Common myeloid progenitor, CD34-positive (primary cell): ENCODE results near the gene SNX4.

Experiments used
- CTCF ChIA-PET: fragments of 350-600 bp; sonication (Branson Sonifier 250); formaldehyde crosslinking; loops from one replicate; lab custom pipeline; 2021; ENCODE audit warnings: antibody characterized with exemption; lab: Charles Lee
- POLR2A ChIA-PET: fragments of 350-600 bp; sonication (Branson Sonifier 250); formaldehyde crosslinking; loops from one replicate; lab custom pipeline; 2021; ENCODE audit warnings: antibody characterized with exemption; lab: Charles Lee
- DNase-seq, 3 donors: peaks; one replicate each; pipeline versions ENCODE4 v3.0.0 to v3.0.0-alpha.2; 2013
- H3K27ac ChIP-seq, 2 experiments: 1 replicate in 1 of 2; 2 replicates in 1 of 2; pipeline ENCODE4 v1.7.0; 2013; ENCODE audit warnings: inconsistent platforms in 2 of 2, low read length in 2 of 2, mild to moderate bottlenecking in 2 of 2, low read depth in 1 of 2, moderate library complexity in 1 of 2; ENCODE audit not compliant: severe bottlenecking in 2 of 2, insufficient read depth in 1 of 2, poor library complexity in 1 of 2
- H3K27me3 ChIP-seq, 5 experiments: replicated peaks in 2 of 5; 1 replicate in 3 of 5; 2 replicates in 2 of 5; pipeline versions ENCODE4 v1.6.1 to v1.7.0; 2013; ENCODE audit warnings: low read length in 4 of 5, mild to moderate bottlenecking in 2 of 5, moderate library complexity in 2 of 5, inconsistent platforms in 1 of 5; ENCODE audit not compliant: insufficient read depth in 5 of 5, control insufficient read depth in 4 of 5
- H3K36me3 ChIP-seq, 4 experiments: 1 replicate in 2 of 4; 2 replicates in 2 of 4; pipeline versions ENCODE4 v1.6.1 to v1.7.0; 2013; ENCODE audit warnings: low read length in 3 of 4, control low read depth in 1 of 4, mild to moderate bottlenecking in 1 of 4; ENCODE audit not compliant: control insufficient read depth in 4 of 4, insufficient read depth in 4 of 4
- H3K4me1 ChIP-seq, 4 experiments: 1 replicate in 3 of 4; 2 replicates in 1 of 4; pipeline versions ENCODE4 v1.6.1 to v1.7.1; 2013; ENCODE audit warnings: low read length in 3 of 4, mild to moderate bottlenecking in 3 of 4, control low read depth in 1 of 4, inconsistent platforms in 1 of 4, moderate library complexity in 1 of 4; ENCODE audit not compliant: control insufficient read depth in 4 of 4, insufficient read depth in 4 of 4; ENCODE audit errors: control extremely low read depth in 1 of 4
- H3K4me3 ChIP-seq, 7 experiments: 1 replicate in 4 of 7; 2 replicates in 3 of 7; pipeline versions ENCODE4 v1.5.1 to v1.7.0; 2013; ENCODE audit warnings: mild to moderate bottlenecking in 7 of 7, low read length in 6 of 7, moderate library complexity in 6 of 7, inconsistent platforms in 2 of 7, low read depth in 2 of 7, control low read depth in 1 of 7; ENCODE audit not compliant: insufficient read depth in 4 of 7, control insufficient read depth in 1 of 7; ENCODE audit errors: extremely low read depth in 1 of 7
- H3K9me3 ChIP-seq, 5 experiments: 1 replicate in 4 of 5; 2 replicates in 1 of 5; pipeline versions ENCODE4 v1.6.1 to v1.7.1; 2013; ENCODE audit warnings: low read length in 4 of 5, mild to moderate bottlenecking in 2 of 5, inconsistent platforms in 1 of 5, low read depth in 1 of 5, moderate library complexity in 1 of 5; ENCODE audit not compliant: control insufficient read depth in 4 of 5, insufficient read depth in 2 of 5; ENCODE audit errors: control extremely low read depth in 1 of 5
- WGBS: methylation state at CpG from one replicate; pipeline ENCODE4 v1.1.5; 2013; ENCODE audit not compliant: insufficient coverage; 5-methylcytosine and 5-hydroxymethylcytosine counted together

The SNX4 gene

GRCh38 chr3:125470671-125471070 is 49.3 kb downstream of the SNX4 start:
- Histone ChIP-seq H3K9me3 (peaks cover 0 to 3% (median 0%) of the 10 kb centered on the region in 5 experiments), H3K4me1 (no peaks in the 10 kb centered on the region), H3K4me3 (no peak overlapping the region), H3K27ac (no peak overlapping the region), H3K27me3 (no peaks in the 10 kb centered on the region), H3K36me3 (peaks cover 15 to 60% (median 31%) of the 10 kb centered on the region in 4 experiments)
- DNase-seq: no peak
- no CpG with 5 or more reads among the region's 1 CpG for WGBS
- ChIA-PET POLR2A (no interaction called here), CTCF (interaction anchor here (1.2 to 2.5 kb wide), 2 partner anchors 11 to 116 kb away, joined by 3 to 7 read pairs; no protein-coding TSS in a partner anchor)

GRCh38 chr3:125462722-125463299 is 57.2 kb downstream of the SNX4 start:
- Histone ChIP-seq H3K36me3 (peaks cover 10 to 51% (median 24%) of the 10 kb centered on the region in 4 experiments), H3K27me3 (no peaks in the 10 kb centered on the region)
- CTCF ChIA-PET: interaction anchor here (0.7 to 2.3 kb wide), 2 partner anchors 23 to 468 kb away, joined by 3 to 5 read pairs; no protein-coding TSS in a partner anchor

GRCh38 chr3:125461896-125462295 is 58.1 kb downstream of the SNX4 start:
- Histone ChIP-seq H3K27me3 (no peaks in the 10 kb centered on the region), H3K9me3 (no peaks in the 10 kb centered on the region), H3K4me1 (no peaks in the 10 kb centered on the region), H3K27ac (no peak overlapping the region), H3K36me3 (peaks cover 4 to 47% (median 23%) of the 10 kb centered on the region in 4 experiments), H3K4me3 (no peak overlapping the region)
- POLR2A ChIA-PET: no interaction called here
- CTCF ChIA-PET: interaction anchor here (2.3 kb wide), 1 partner anchor 22 kb away, joined by 5 read pairs; no protein-coding TSS in a partner anchor
- DNase-seq: no peak
- WGBS: 100% methylated on average over 5 of the region's 6 CpGs

More at GRCh38 chr3:125462722-125463299, 57.2 kb downstream of the SNX4 start:
- H3K4me1 ChIP-seq: no peaks in the 10 kb centered on the region
- no peak overlapping the region for H3K27ac ChIP-seq
- peaks cover 0 to under 1% (median 0%) of the 10 kb centered on the region in 5 experiments for H3K9me3 ChIP-seq
- POLR2A ChIA-PET: interaction anchor here (0.6 kb wide), 1 partner anchor 38 kb away, joined by 3 read pairs; no protein-coding TSS in a partner anchor
- 93% methylated on average over 4 of the region's 5 CpGs for WGBS
- no peak overlapping the region for H3K4me3 ChIP-seq
- no peak for DNase-seq

- ChIA-PET POLR2A (no interaction called here), CTCF (interaction anchor here (1.4 kb wide), 1 partner anchor 11 kb away, joined by 3 read pairs; no protein-coding TSS in a partner anchor)
- no peak for DNase-seq
- WGBS: 80% methylated on average over 2 of the region's 3 CpGs
- Histone ChIP-seq H3K9me3 (no peaks in the 10 kb centered on the region), H3K27ac (no peak overlapping the region), H3K4me3 (no peak overlapping the region), H3K36me3 (peaks cover 4 to 52% (median 28%) of the 10 kb centered on the region in 4 experiments), H3K4me1 (no peaks in the 10 kb centered on the region), H3K27me3 (no peaks in the 10 kb centered on the region)
Observed at GRCh38 chr3:125460233-125460632, 59.8 kb downstream of the SNX4 start.

GRCh38 chr3:125443923-125444322 is 76.1 kb downstream of the SNX4 start:
- H3K27ac ChIP-seq: no peak overlapping the region
- CTCF ChIA-PET: no interaction called here
- DNase-seq: peak in 2 of 3 donors; percentile 5 to 19
- peaks cover 2 to 20% (median 5%) of the 10 kb centered on the region in 5 experiments for H3K9me3 ChIP-seq
- peaks cover 0 to 12% (median 0%) of the 10 kb centered on the region in 4 experiments for H3K4me1 ChIP-seq
- POLR2A ChIA-PET: no interaction called here
- WGBS: no CpG with 5 or more reads among the region's 1 CpG
- H3K36me3 ChIP-seq: peaks cover 2 to 38% (median 21%) of the 10 kb centered on the region in 4 experiments
- no peaks in the 10 kb centered on the region for H3K27me3 ChIP-seq
- no peak overlapping the region for H3K4me3 ChIP-seq

- WGBS: 67% methylated on average over 1 of the region's 1 CpG
- Histone ChIP-seq H3K9me3 (peaks cover 2 to 20% (median 5%) of the 10 kb centered on the region in 5 experiments), H3K27ac (no peak overlapping the region), H3K4me1 (peaks cover 0 to 12% (median 0%) of the 10 kb centered on the region in 4 experiments), H3K36me3 (peaks cover 2 to 28% (median 18%) of the 10 kb centered on the region in 4 experiments), H3K4me3 (no peak overlapping the region), H3K27me3 (no peaks in the 10 kb centered on the region)
- DNase-seq: no peak
- ChIA-PET POLR2A (interaction anchor here (0.7 kb wide), 1 partner anchor 183 kb away, joined by 9 read pairs; no protein-coding TSS in a partner anchor), CTCF (interaction anchor here (8.9 kb wide), 1 partner anchor 448 kb away, joined by 78 read pairs; no protein-coding TSS in a partner anchor)
Observed at GRCh38 chr3:125442506-125442905, 77.5 kb downstream of the SNX4 start.

- peaks cover 0 to 12% (median 0%) of the 10 kb centered on the region in 4 experiments for H3K4me1 ChIP-seq
- H3K27me3 ChIP-seq: no peaks in the 10 kb centered on the region
- ChIA-PET CTCF (interaction anchor here (0.7 to 8.9 kb wide), 6 partner anchors 9 to 680 kb away, joined by 3 to 78 read pairs (median 5); no protein-coding TSS in a partner anchor), POLR2A (no interaction called here)
- peaks cover 2 to 14% (median 8%) of the 10 kb centered on the region in 4 experiments for H3K36me3 ChIP-seq
- H3K9me3 ChIP-seq: peaks cover 0 to 17% (median 3%) of the 10 kb centered on the region in 5 experiments
- H3K4me3 ChIP-seq: no peak overlapping the region
- no peak overlapping the region for H3K27ac ChIP-seq
- 92% methylated on average over 2 of the region's 2 CpGs for WGBS
- no peak for DNase-seq
Observed at GRCh38 chr3:125440970-125441369, 79.0 kb downstream of the SNX4 start.
